Measurements from ENCODE around the gene AGAP1. TPM values are rescaled to one million over a fixed set of nuclear protein-coding genes. Genes with fewer than 3 reads are reported as not detected.
A peak's percentile ranks its signal among the peaks of the same experiment; 100 is the strongest.

The AGAP1 gene
- total and polyA plus RNA-seq, 7 donors, result 4.2 to 21.6 (median 16.6) TPM

DNA sequence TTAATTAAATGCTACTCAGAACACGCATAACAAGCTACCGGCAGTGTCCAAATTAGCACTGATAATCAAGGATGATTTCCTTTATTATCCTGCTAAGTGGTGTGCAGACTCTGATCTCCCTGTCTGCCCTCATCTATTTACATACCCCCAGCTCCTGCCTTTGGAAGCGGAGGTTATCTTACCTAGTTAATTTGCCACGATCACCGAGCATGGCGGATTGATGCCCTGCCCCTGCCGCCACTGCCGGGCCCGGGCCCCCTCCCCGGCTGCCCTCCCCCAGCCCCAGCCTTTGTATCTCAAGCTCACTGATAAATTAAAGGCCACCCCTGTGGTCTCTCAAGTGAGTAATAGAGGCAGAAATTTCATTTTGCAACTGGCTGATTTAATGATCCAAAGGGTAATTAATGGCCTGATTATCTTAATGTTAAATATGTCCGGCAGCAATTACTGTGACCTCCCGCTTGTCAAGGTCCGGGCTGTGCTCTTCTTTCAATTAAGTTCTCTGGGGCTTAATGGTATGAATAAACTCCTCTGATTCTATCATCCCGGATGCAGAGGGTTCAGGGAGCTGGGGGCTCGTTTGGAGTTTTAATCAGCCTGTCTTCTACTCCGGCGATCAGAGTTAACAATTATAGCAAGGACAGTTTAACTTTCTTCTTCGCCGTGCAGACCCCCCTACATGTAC, 560.9 kb downstream of the AGAP1 start:
- Histone ChIP-seq H3K4me3 (no peak overlapping the region), H3K4me1 (no peaks in the 10 kb centered on the region), H3K36me3 (ENCODE audit: insufficient read depth in 1 of 2, low read depth in 1 of 2) (no peaks in the 10 kb centered on the region), H3K27me3 (ENCODE audit: insufficient read depth in 3 of 3, low read length in 2 of 3) (no peaks in the 10 kb centered on the region), H3K27ac (no peak overlapping the region), H3K9me3 (no peaks in the 10 kb centered on the region)
- DNase-seq (no peak), ATAC-seq (no peak)
- TF ChIP-seq CTCF (IDR thresholded peaks at IDR 0.05), result no peak
- WGBS, 3 donors, result 88 to 89% (median 89%) methylated on average over 19 of the region's 19 CpGs
- intact Hi-C loops (cut with DNase I), result no loop called here

GRCh38 chr2:236055471-236055870, 561.6 kb downstream of the AGAP1 start:
- no peak for DNase-seq
- Histone ChIP-seq H3K27ac (no peak overlapping the region), H3K27me3 (ENCODE audit: insufficient read depth in 3 of 3, low read length in 2 of 3) (no peaks in the 10 kb centered on the region), H3K36me3 (ENCODE audit: insufficient read depth in 1 of 2, low read depth in 1 of 2) (no peaks in the 10 kb centered on the region), H3K4me3 (no peak overlapping the region), H3K4me1 (no peaks in the 10 kb centered on the region), H3K9me3 (no peaks in the 10 kb centered on the region)
- ATAC-seq, result peak in 1 of 4 donors; percentile 31
- intact Hi-C loops (cut with DNase I), result no loop called here
- no peak for TF ChIP-seq CTCF (IDR thresholded peaks at IDR 0.05)
- WGBS, 3 donors, result 54 to 63% (median 59%) methylated on average over 13 of the region's 13 CpGs

DNA sequence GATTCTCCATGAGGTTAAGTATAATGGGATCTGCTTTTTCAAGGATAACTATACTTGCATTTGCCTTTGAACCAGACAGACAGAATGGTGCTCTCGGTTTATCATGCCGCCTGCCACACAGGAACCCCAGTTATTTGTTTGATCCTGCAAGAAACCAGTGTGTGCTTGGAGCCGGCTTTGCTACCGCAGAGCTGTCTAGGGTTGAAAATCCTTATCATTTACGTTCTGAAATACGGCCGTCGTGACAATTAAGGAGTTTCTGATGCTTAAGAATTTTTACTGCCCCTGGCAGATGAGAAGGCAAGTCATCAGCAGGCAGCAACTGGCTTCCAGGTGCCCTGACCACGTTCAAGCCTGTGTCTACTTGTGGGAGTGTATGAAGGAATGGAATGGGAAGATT, 562.3 kb downstream of the AGAP1 start:
- intact Hi-C loops (cut with DNase I), result no loop called here
- WGBS, 3 donors, result 91 to 94% (median 93%) methylated on average over 9 of the region's 9 CpGs

GRCh38 chr2:236057375-236057774, 563.5 kb downstream of the AGAP1 start:
- no peak for DNase-seq
- Histone ChIP-seq H3K4me3 (no peak overlapping the region), H3K4me1 (no peaks in the 10 kb centered on the region), H3K9me3 (no peaks in the 10 kb centered on the region), H3K27ac (no peak overlapping the region), H3K27me3 (ENCODE audit: insufficient read depth in 3 of 3, low read length in 2 of 3) (no peaks in the 10 kb centered on the region), H3K36me3 (ENCODE audit: insufficient read depth in 1 of 2, low read depth in 1 of 2) (no peaks in the 10 kb centered on the region)
- no peak for TF ChIP-seq CTCF (IDR thresholded peaks at IDR 0.05)
- ATAC-seq, result no peak
- intact Hi-C loops (cut with DNase I), result no loop called here
- WGBS, 3 donors, result 88 to 89% (median 88%) methylated on average over 4 of the region's 4 CpGs

More for the DNA sequence above, 562.3 kb downstream of the AGAP1 start:
- ATAC-seq, result no peak
- H3K4me3 ChIP-seq, result no peak overlapping the region
- no peak overlapping the region for H3K27ac ChIP-seq
- TF ChIP-seq CTCF (IDR thresholded peaks at IDR 0.05), result no peak
- no peaks in the 10 kb centered on the region for H3K9me3 ChIP-seq
- no peaks in the 10 kb centered on the region for H3K4me1 ChIP-seq
- DNase-seq, result no peak
- H3K36me3 ChIP-seq (ENCODE audit: insufficient read depth in 1 of 2, low read depth in 1 of 2), result no peaks in the 10 kb centered on the region
- H3K27me3 ChIP-seq (ENCODE audit: insufficient read depth in 3 of 3, low read length in 2 of 3), result no peaks in the 10 kb centered on the region

GRCh38 chr2:236061497-236061896, 567.7 kb downstream of the AGAP1 start:
- Histone ChIP-seq H3K4me3 (no peak overlapping the region), H3K27ac (no peak overlapping the region), H3K36me3 (ENCODE audit: insufficient read depth in 1 of 2, low read depth in 1 of 2) (no peaks in the 10 kb centered on the region), H3K4me1 (no peaks in the 10 kb centered on the region), H3K9me3 (no peaks in the 10 kb centered on the region), H3K27me3 (ENCODE audit: insufficient read depth in 3 of 3, low read length in 2 of 3) (no peaks in the 10 kb centered on the region)
- 54 to 77% (median 58%) methylated on average over 9 of the region's 9 CpGs for WGBS, 3 donors
- ATAC-seq (no peak), DNase-seq (no peak)
- no peak for TF ChIP-seq CTCF (IDR thresholded peaks at IDR 0.05)
- intact Hi-C loops (cut with DNase I), result no loop called here
